ENCODE results near the gene NECAB2. TPM values are rescaled to one million over a fixed set of nuclear protein-coding genes. Genes with fewer than 3 reads are reported as not detected.

NECAB2 gene
- total RNA-seq, 1 donor from 2014 or later = not detected

DNA sequence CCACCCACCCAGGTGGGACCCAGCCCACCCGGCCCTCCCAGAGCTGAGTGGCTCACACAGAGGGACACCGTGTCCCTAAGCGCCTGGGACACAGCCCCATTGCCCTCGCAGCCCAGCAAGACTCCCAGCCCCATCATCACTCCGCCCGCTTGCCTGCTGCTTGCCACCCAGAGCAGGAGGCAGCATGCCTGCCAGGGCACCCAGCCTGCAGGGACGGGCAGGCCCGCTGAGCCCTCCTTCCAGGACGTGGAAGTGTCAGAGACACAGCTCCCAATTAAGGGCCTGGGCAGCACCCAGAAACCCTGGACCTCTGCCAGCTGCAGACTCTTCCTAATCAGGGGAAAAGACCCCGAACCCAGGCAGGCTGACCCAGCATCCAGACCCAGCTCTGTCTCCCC is 32.2 kb upstream of the NECAB2 start:
- Mint-ChIP-seq H3K36me3 (ENCODE audit: unreplicated experiment) (no peaks in the 10 kb centered on the region), H3K4me3 (ENCODE audit: unreplicated experiment) (no peak overlapping the region), H3K27ac (ENCODE audit: unreplicated experiment) (no peak overlapping the region), H3K27me3 (ENCODE audit: unreplicated experiment) (peaks cover 7% of the 10 kb centered on the region), H3K9me3 (ENCODE audit: unreplicated experiment) (no peaks in the 10 kb centered on the region), H3K4me1 (ENCODE audit: unreplicated experiment) (no peaks in the 10 kb centered on the region)
- TF ChIP-seq, protein P1, sequence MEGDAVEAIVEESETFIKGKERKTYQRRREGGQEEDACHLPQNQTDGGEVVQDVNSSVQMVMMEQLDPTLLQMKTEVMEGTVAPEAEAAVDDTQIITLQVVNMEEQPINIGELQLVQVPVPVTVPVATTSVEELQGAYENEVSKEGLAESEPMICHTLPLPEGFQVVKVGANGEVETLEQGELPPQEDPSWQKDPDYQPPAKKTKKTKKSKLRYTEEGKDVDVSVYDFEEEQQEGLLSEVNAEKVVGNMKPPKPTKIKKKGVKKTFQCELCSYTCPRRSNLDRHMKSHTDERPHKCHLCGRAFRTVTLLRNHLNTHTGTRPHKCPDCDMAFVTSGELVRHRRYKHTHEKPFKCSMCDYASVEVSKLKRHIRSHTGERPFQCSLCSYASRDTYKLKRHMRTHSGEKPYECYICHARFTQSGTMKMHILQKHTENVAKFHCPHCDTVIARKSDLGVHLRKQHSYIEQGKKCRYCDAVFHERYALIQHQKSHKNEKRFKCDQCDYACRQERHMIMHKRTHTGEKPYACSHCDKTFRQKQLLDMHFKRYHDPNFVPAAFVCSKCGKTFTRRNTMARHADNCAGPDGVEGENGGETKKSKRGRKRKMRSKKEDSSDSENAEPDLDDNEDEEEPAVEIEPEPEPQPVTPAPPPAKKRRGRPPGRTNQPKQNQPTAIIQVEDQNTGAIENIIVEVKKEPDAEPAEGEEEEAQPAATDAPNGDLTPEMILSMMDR (IDR thresholded peaks at IDR 0.05) = no peak
- DNase-seq (ENCODE audit: extremely low spot score, unreplicated experiment) = no peak

- H3K27me3 Mint-ChIP-seq (ENCODE audit: unreplicated experiment) = peaks cover 9% of the 10 kb centered on the region
- no peak overlapping the region for H3K4me3 Mint-ChIP-seq (ENCODE audit: unreplicated experiment)
- H3K36me3 Mint-ChIP-seq (ENCODE audit: unreplicated experiment) = no peaks in the 10 kb centered on the region
- no peaks in the 10 kb centered on the region for H3K9me3 Mint-ChIP-seq (ENCODE audit: unreplicated experiment)
- no peak overlapping the region for H3K27ac Mint-ChIP-seq (ENCODE audit: unreplicated experiment)
- DNase-seq (ENCODE audit: extremely low spot score, unreplicated experiment) = no peak
- TF ChIP-seq, protein P1 (IDR thresholded peaks at IDR 0.05) = no peak
- H3K4me1 Mint-ChIP-seq (ENCODE audit: unreplicated experiment) = no peaks in the 10 kb centered on the region
These were observed 31.4 kb upstream of the NECAB2 start for GRCh38 chr16:83936581-83937165.

DNA sequence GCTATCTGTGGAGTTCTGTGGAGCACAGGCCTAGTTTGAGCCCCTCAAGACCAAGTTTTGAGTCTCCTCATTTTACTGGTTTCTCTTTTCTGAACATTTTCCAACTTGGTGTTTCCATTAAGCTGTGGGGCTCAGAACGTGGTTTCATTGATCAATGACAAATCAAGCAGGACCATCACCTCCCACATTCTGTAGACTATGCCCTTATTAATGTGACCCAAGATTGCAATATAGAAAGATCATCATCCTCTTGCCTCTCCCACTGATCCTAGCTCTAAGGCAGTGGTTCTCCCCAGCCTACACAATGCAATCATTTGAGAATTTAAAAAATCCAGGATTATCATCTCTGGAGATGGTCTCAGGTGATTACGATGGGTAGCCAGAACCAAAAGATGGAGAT is 30.8 kb upstream of the NECAB2 start:
- Mint-ChIP-seq H3K36me3 (ENCODE audit: unreplicated experiment) (no peaks in the 10 kb centered on the region), H3K9me3 (ENCODE audit: unreplicated experiment) (no peaks in the 10 kb centered on the region), H3K27me3 (ENCODE audit: unreplicated experiment) (peaks cover 9% of the 10 kb centered on the region), H3K4me1 (ENCODE audit: unreplicated experiment) (no peaks in the 10 kb centered on the region), H3K4me3 (ENCODE audit: unreplicated experiment) (no peak overlapping the region), H3K27ac (ENCODE audit: unreplicated experiment) (no peak overlapping the region)
- TF ChIP-seq, protein P1 (IDR thresholded peaks at IDR 0.05) = no peak
- DNase-seq (ENCODE audit: extremely low spot score, unreplicated experiment) = no peak

- no peak for DNase-seq (ENCODE audit: extremely low spot score, unreplicated experiment)
- H3K4me3 Mint-ChIP-seq (ENCODE audit: unreplicated experiment) = no peak overlapping the region
- H3K9me3 Mint-ChIP-seq (ENCODE audit: unreplicated experiment) = no peaks in the 10 kb centered on the region
- H3K36me3 Mint-ChIP-seq (ENCODE audit: unreplicated experiment) = no peaks in the 10 kb centered on the region
- TF ChIP-seq, protein P1 (IDR thresholded peaks at IDR 0.05) = no peak
- H3K4me1 Mint-ChIP-seq (ENCODE audit: unreplicated experiment) = peaks cover 2% of the 10 kb centered on the region
- H3K27me3 Mint-ChIP-seq (ENCODE audit: unreplicated experiment) = peaks cover 9% of the 10 kb centered on the region
- no peak overlapping the region for H3K27ac Mint-ChIP-seq (ENCODE audit: unreplicated experiment)
These were observed 29.8 kb upstream of the NECAB2 start for GRCh38 chr16:83937922-83938885.

DNA sequence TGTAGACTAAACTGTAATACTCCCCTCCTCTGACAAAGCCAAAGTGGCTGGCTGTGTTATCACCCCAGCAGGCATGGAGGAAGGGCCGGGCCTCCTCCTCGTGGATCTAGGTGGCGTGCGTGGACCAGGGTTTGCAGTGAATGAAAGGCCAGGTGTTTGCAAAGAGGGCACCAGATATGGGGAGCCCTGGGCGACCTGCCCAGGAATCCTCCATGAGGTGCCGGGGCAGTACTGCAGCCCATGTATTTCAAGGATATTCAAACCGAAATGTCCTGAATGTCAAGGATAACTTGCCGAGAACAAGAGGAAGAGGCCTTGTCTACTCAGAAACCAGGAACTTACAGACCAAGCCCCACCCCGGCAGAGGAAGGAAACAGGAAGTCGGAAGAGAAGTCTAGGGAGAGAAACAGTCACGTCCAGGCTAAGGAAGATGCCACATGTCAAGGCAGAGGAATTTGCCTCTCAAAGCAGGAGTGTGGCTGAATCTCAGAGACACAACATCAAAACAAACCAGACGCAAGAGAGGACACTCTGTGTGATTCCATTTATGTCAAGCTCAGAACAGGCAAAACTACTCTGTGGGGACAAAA is 28.7 kb upstream of the NECAB2 start:
- no peak for DNase-seq (ENCODE audit: extremely low spot score, unreplicated experiment)
- H3K36me3 Mint-ChIP-seq (ENCODE audit: unreplicated experiment) = no peaks in the 10 kb centered on the region
- H3K4me1 Mint-ChIP-seq (ENCODE audit: unreplicated experiment) = peaks cover 2% of the 10 kb centered on the region
- H3K4me3 Mint-ChIP-seq (ENCODE audit: unreplicated experiment) = no peak overlapping the region
- TF ChIP-seq, protein P1 (IDR thresholded peaks at IDR 0.05) = no peak
- H3K27me3 Mint-ChIP-seq (ENCODE audit: unreplicated experiment) = peaks cover 7% of the 10 kb centered on the region
- H3K27ac Mint-ChIP-seq (ENCODE audit: unreplicated experiment) = no peak overlapping the region
- no peaks in the 10 kb centered on the region for H3K9me3 Mint-ChIP-seq (ENCODE audit: unreplicated experiment)
